ENCODE measurements around the gene CWC27.

- TF ChIP-seq, protein P1, sequence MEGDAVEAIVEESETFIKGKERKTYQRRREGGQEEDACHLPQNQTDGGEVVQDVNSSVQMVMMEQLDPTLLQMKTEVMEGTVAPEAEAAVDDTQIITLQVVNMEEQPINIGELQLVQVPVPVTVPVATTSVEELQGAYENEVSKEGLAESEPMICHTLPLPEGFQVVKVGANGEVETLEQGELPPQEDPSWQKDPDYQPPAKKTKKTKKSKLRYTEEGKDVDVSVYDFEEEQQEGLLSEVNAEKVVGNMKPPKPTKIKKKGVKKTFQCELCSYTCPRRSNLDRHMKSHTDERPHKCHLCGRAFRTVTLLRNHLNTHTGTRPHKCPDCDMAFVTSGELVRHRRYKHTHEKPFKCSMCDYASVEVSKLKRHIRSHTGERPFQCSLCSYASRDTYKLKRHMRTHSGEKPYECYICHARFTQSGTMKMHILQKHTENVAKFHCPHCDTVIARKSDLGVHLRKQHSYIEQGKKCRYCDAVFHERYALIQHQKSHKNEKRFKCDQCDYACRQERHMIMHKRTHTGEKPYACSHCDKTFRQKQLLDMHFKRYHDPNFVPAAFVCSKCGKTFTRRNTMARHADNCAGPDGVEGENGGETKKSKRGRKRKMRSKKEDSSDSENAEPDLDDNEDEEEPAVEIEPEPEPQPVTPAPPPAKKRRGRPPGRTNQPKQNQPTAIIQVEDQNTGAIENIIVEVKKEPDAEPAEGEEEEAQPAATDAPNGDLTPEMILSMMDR (tag by site-specific recombination; IDR thresholded peaks at IDR 0.05) = no peak
- TF ChIP-seq ZNF571 (tag by site-specific recombination; IDR thresholded peaks at IDR 0.05) = no peak
- no peak for TF ChIP-seq ZNF155 (tag by site-specific recombination; IDR thresholded peaks at IDR 0.05)
These were observed 202.8 kb downstream of the CWC27 start for GRCh38 chr5:64971513-64971912.
